ENCODE results near the gene CHM. TPM values are rescaled to one million over a fixed set of nuclear protein-coding genes. Genes with fewer than 3 reads are reported as not detected.
A peak's percentile ranks its signal among the peaks of the same experiment; 100 is the strongest.

CHM gene
- total RNA-seq (2014; rRNA removed; shearing (Covaris generic)) (17.9 and 19.1 TPM in 2 replicates), polyA plus RNA-seq (2016; fragmentation: Nextera tagmentation; extraction: Ambion mirVana) (19.0 and 20.2 TPM in 2 replicates)
- long read RNA-seq, partial matches to known transcripts = 2 of 5 reads
- long read RNA-seq, other reads (novel, unspliced or antisense) = 1 of 5 reads

GRCh38 chrX:86047174-86047935 lies at the start of gene CHM:
Gene CHM, minus strand, starts transcription at chrX:86047558. Its CDS starts 26 bp downstream, at chrX:86047532.
- Histone ChIP-seq H3K9me2 (ENCODE audit: insufficient read depth) (no peaks in the 10 kb centered on the region), H3K27me3 (ENCODE audit: insufficient read depth) (no peaks in the 10 kb centered on the region), H3F3A (replicated peaks; ENCODE audit: low read depth) (no peaks in the 10 kb centered on the region), H3K36me3 (ENCODE audit: insufficient read depth) (no peaks in the 10 kb centered on the region), H3K4me1 (ENCODE audit: insufficient read depth) (no peaks in the 10 kb centered on the region; the same call in 1 of the 2 replicates), H3K27ac (ENCODE audit: low read depth) (peak within 1 kb of the TSS; percentile 65), H3K4me2 (peak within 1 kb of the TSS; percentile 87), H3K4me3 (peak within 1 kb of the TSS; percentile 63), H4K20me1 (replicated peaks; ENCODE audit: insufficient read depth) (no peaks in the 10 kb centered on the region), H2AFZ (peak within 1 kb of the TSS; percentile 33; the same call in 1 of the 2 replicates), H3K79me2 (replicated peaks; ENCODE audit: insufficient read depth) (peaks cover 48% of the 10 kb centered on the region)
- Mint-ChIP-seq H3K27me3 (ENCODE audit: insufficient read depth, low read depth, poor library complexity) (no peaks in the 10 kb centered on the region), H3K9me3 (no peaks in the 10 kb centered on the region), H3K36me3 (ENCODE audit: low read depth) (no peaks in the 10 kb centered on the region; the same call in 2 of the 3 replicates), H3K4me3 (no peak within 1 kb of the TSS), H3K4me1 (no peaks in the 10 kb centered on the region; the same call in 2 of the 3 replicates), H3K27ac (peak within 1 kb of the TSS; percentile 78; the same call in 1 of the 2 replicates)
- 0 out of 2 replicates have a peak, but pooled peaks have one; percentile 24 for TF ChIP-seq CREB1 (CRISPR knock-in tag; IDR thresholded peaks at IDR 0.05; ENCODE audit: low read depth)
- peak; percentile 68 for TF ChIP-seq ETS1 (IDR thresholded peaks at IDR 0.05)
- TF ChIP-seq POLR2AphosphoS5 (IDR thresholded peaks at IDR 0.05; ENCODE audit: low read depth) = peak; percentile 62
- TF ChIP-seq STAT1 (IDR thresholded peaks at IDR 0.05; ENCODE audit: unreplicated experiment) = no peak
- DNase-seq (ENCODE audit: low spot score) (peak; percentile 81), ATAC-seq (peak; percentile 97)

GRCh38 chrX:86078650-86079049 lies 31.3 kb upstream of the CHM start:
- ATAC-seq (no peak), DNase-seq (ENCODE audit: low spot score) (no peak)
- no peak overlapping the region for H3K27ac ChIP-seq (ENCODE audit: low read depth)
- H3K79me2 ChIP-seq (replicated peaks; ENCODE audit: insufficient read depth) = no peaks in the 10 kb centered on the region
- H3K4me3 Mint-ChIP-seq = no peak overlapping the region
- H3K27me3 Mint-ChIP-seq (ENCODE audit: insufficient read depth, low read depth, poor library complexity) = no peaks in the 10 kb centered on the region
- H3K4me2 ChIP-seq = no peak overlapping the region
- no peaks in the 10 kb centered on the region for H3K36me3 ChIP-seq (ENCODE audit: insufficient read depth)
- no peaks in the 10 kb centered on the region for H3K4me1 Mint-ChIP-seq
- H2AFZ ChIP-seq = no peak overlapping the region
- H3F3A ChIP-seq (replicated peaks; ENCODE audit: low read depth) = no peaks in the 10 kb centered on the region
- no peaks in the 10 kb centered on the region for H3K4me1 ChIP-seq (ENCODE audit: insufficient read depth)
- H3K9me3 Mint-ChIP-seq = peaks cover 21% of the 10 kb centered on the region
- H3K4me3 ChIP-seq = no peak overlapping the region
- H3K36me3 Mint-ChIP-seq (ENCODE audit: low read depth) = peaks cover 4% of the 10 kb centered on the region; the same call in 1 of the 3 replicates
- no peaks in the 10 kb centered on the region for H4K20me1 ChIP-seq (replicated peaks; ENCODE audit: insufficient read depth)
- H3K27ac Mint-ChIP-seq = no peak overlapping the region
- H3K9me2 ChIP-seq (ENCODE audit: insufficient read depth) = no peaks in the 10 kb centered on the region
- H3K27me3 ChIP-seq (ENCODE audit: insufficient read depth) = no peaks in the 10 kb centered on the region
- TF ChIP-seq POLR2AphosphoS5 (IDR thresholded peaks at IDR 0.05; ENCODE audit: low read depth) = no peak
- TF ChIP-seq ZNF114 (CRISPR knock-in tag; IDR thresholded peaks at IDR 0.05) = no peak
- no peak for TF ChIP-seq CREB1 (CRISPR knock-in tag; IDR thresholded peaks at IDR 0.05; ENCODE audit: low read depth)
- TF ChIP-seq CTCF (conservative IDR thresholded peaks at IDR 0.05; ENCODE audit: low read depth in 2 of 2) = no peak
- no peak for TF ChIP-seq EZH2phosphoT487 (IDR thresholded peaks at IDR 0.05; ENCODE audit: unreplicated experiment)
- TF ChIP-seq ZNF462 (CRISPR knock-in tag; IDR thresholded peaks at IDR 0.05) = no peak
- no peak for TF ChIP-seq ETS1 (IDR thresholded peaks at IDR 0.05)
